K562 (cell line): Measurements from ENCODE around the gene DHRS3. TPM values are rescaled to one million over a fixed set of nuclear protein-coding genes. Genes with fewer than 3 reads are reported as not detected.

Experiments used
- ATF4 ChIP-seq: fragments of 450-650 bp; formaldehyde crosslinking; IDR thresholded peaks from 2 replicates; pipeline ENCODE4 v1.4.0; 2022; ENCODE audit warnings: mild to moderate bottlenecking, moderate library complexity
- CBFA2T3 ChIP-seq: fragments of 450-650 bp; IDR thresholded peaks from 2 replicates; pipeline ENCODE4 v1.6.1; 2017
- DEAF1 ChIP-seq: fragments of 450-650 bp; formaldehyde crosslinking; IDR thresholded peaks from 2 replicates; pipeline ENCODE4 v1.4.0; 2020; ENCODE audit warnings: mild to moderate bottlenecking, moderate library complexity
- ELK3 ChIP-seq: fragments of 450-650 bp; formaldehyde crosslinking; IDR thresholded peaks from 2 replicates; pipeline ENCODE4 v1.4.0; 2020; ENCODE audit warnings: mild to moderate bottlenecking
- FOXP4 ChIP-seq: sonication (generic); formaldehyde crosslinking; IDR thresholded peaks from 2 replicates; pipeline ENCODE4 v1.8.0; 2022; ENCODE audit warnings: mild to moderate bottlenecking, missing genetic modification reagents, borderline replicate concordance
- HMBOX1 ChIP-seq: sonication (generic); IDR thresholded peaks from 2 replicates; pipeline ENCODE4 v1.6.1; 2016
- JUND ChIP-seq, 2 experiments: IDR thresholded peaks; 2 replicates in 1 of 2; 3 replicates in 1 of 2; pipeline ENCODE4 v1.6.1; 2011; ENCODE audit warnings: borderline replicate concordance in 2 of 2, low read depth in 2 of 2, low read length in 2 of 2, improper control_type of control experiment in 1 of 2, missing biosample characterization in 1 of 2, missing genetic modification characterization in 1 of 2, missing genetic modification reagents in 1 of 2
- KAT7 ChIP-seq: sonication (generic); formaldehyde crosslinking; IDR thresholded peaks from 2 replicates; pipeline ENCODE4 v1.8.0; 2022; ENCODE audit warnings: missing genetic modification reagents, mild to moderate bottlenecking, borderline replicate concordance
- LCOR ChIP-seq: sonication (generic); formaldehyde crosslinking; IDR thresholded peaks from 2 replicates; pipeline ENCODE4 v1.8.0; 2022; ENCODE audit warnings: mild to moderate bottlenecking, missing genetic modification reagents
- MAX ChIP-seq: sonication (generic); formaldehyde crosslinking; IDR thresholded peaks from 2 replicates; pipeline ENCODE4 v1.9.0; 2022; ENCODE audit warnings: mild to moderate bottlenecking, missing genetic modification reagents
- MEIS2 ChIP-seq: fragments of 450-650 bp; IDR thresholded peaks from 2 replicates; pipeline ENCODE4 v1.6.1; 2014; ENCODE audit warnings: mild to moderate bottlenecking; ENCODE audit not compliant: partially characterized antibody
- POLR2G ChIP-seq: fragments of 200-400 bp; formaldehyde crosslinking; IDR thresholded peaks from 2 replicates; pipeline ENCODE4 v1.6.1; 2017; ENCODE audit warnings: low read depth, mild to moderate bottlenecking, antibody characterized with exemption, low read length, moderate library complexity
- TCF15 ChIP-seq: fragments of 250-450 bp; sonication (Bioruptor Pico); IDR thresholded peaks from 2 replicates; pipeline ENCODE4 v1.8.0; 2022; ENCODE audit warnings: moderate library complexity, mild to moderate bottlenecking, inconsistent platforms
- YY1 ChIP-seq, 3 experiments: IDR thresholded peaks; 2 replicates each; pipeline ENCODE4 v1.6.1; 2011; ENCODE audit warnings: low read length in 2 of 3, mild to moderate bottlenecking in 2 of 3, moderate library complexity in 2 of 3, borderline replicate concordance in 1 of 3, control low read depth in 1 of 3, low read depth in 1 of 3; ENCODE audit not compliant: insufficient read depth in 3 of 3, insufficient replicate concordance in 2 of 3, control insufficient read depth in 1 of 3, insufficient read length in 1 of 3; ENCODE audit errors: extremely low read depth in 1 of 3
- ZBTB1 ChIP-seq: sonication (generic); formaldehyde crosslinking; IDR thresholded peaks from 2 replicates; pipeline ENCODE4 v1.8.1; 2023; ENCODE audit warnings: missing genetic modification reagents, low read depth, mild to moderate bottlenecking, borderline replicate concordance
- ZFX ChIP-seq: sonication (generic); formaldehyde crosslinking; IDR thresholded peaks from 2 replicates; pipeline ENCODE4 v1.8.0; 2022; ENCODE audit warnings: mild to moderate bottlenecking, missing genetic modification reagents, moderate library complexity
- polyA plus RNA-seq, 8 experiments: library from polyadenylated mRNA; depleted of rRNA in 4 of 8; stranded (reverse) in 5 of 8; unstranded in 3 of 8; fragments of >200 nt; fragmentation: Nextera tagmentation in 2 of 8; fragmentation: Illumina TruSeq in 1 of 8; extraction: Ambion mirVana in 2 of 8; extraction: Trizol in 1 of 8; gene quantifications; 2 replicates each; pipeline versions ENCODE4 v1.2.1 to v1.2.3, GENCODE V29; 2011 to 2014; ENCODE audit warnings: inconsistent platforms in 1 of 8, missing spikeins in 1 of 8
- total RNA-seq, 7 experiments: library from RNA; depleted of rRNA in 6 of 7; stranded (reverse); fragments of >200 nt in 6 of 7; fragmentation: Illumina TruSeq in 2 of 7; extraction: Trizol in 2 of 7; gene quantifications; 2 replicates each; pipeline versions ENCODE4 v1.2.1 to v1.2.3, GENCODE V29; 2011 to 2021; ENCODE audit warnings: low replicate concordance in 1 of 7

Gene DHRS3
- total and polyA plus RNA-seq, 9 of the 15 experiments (the other 6 are each of a cell fraction or from before 2014, with no cell fraction given), result 21.0 to 116 (median 58.7) TPM

- TF ChIP-seq ELK3 (CRISPR knock-in tag), result no peak
- no peak for TF ChIP-seq ATF4 (CRISPR knock-in tag)
- TF ChIP-seq ZBTB1 (CRISPR knock-in tag), result no peak
- 0 out of 2 replicates have a peak, but pooled peaks have one; percentile 8 for TF ChIP-seq KAT7 (CRISPR knock-in tag)
- TF ChIP-seq YY1 (IDR thresholded peaks at IDR 0.05; ENCODE audit: borderline replicate concordance in 1 of 3, control insufficient read depth in 1 of 3, extremely low read depth in 1 of 3, insufficient read depth in 3 of 3, insufficient read length in 1 of 3, insufficient replicate concordance in 2 of 3, low read depth in 1 of 3, low read length in 2 of 3), result peak in 1 of 3 experiments; percentile 6
- TF ChIP-seq CBFA2T3, result peak; percentile 7; the same call in 1 of the 2 replicates
- peak; percentile 51; the same call in 1 of the 2 replicates for TF ChIP-seq JUND (IDR thresholded peaks at IDR 0.05; ENCODE audit: borderline replicate concordance, low read depth, low read length)
- peak; percentile 32; the same call in 1 of the 3 replicates for TF ChIP-seq JUND (tag; IDR thresholded peaks at IDR 0.05; ENCODE audit: borderline replicate concordance, low read depth, low read length)
- peak; percentile 72 for TF ChIP-seq HMBOX1
- no peak for TF ChIP-seq DEAF1
- 0 out of 2 replicates have a peak, but pooled peaks have one; percentile 24 for TF ChIP-seq LCOR
- no peak for TF ChIP-seq TCF15 (CRISPR knock-in tag)
- TF ChIP-seq FOXP4 (CRISPR knock-in tag), result no peak
- TF ChIP-seq MAX, result peak; percentile 66
- peak; percentile 35; the same call in 1 of the 2 replicates for TF ChIP-seq ZFX (CRISPR knock-in tag)
- TF ChIP-seq POLR2G, result peak; percentile 22; the same call in 1 of the 2 replicates
- peak; percentile 67 for TF ChIP-seq MEIS2
Measured at GRCh38 chr1:12601700-12602658, 16.0 kb downstream of the DHRS3 start (continued).
